ENCODE results near the gene CLSTN2. TPM values are rescaled to one million over a fixed set of nuclear protein-coding genes. Genes with fewer than 3 reads are reported as not detected.

The CLSTN2 gene
- polyA plus RNA-seq, 3 donors = not detected

GRCh38 chr3:140572334-140572733 lies 637.3 kb downstream of the CLSTN2 start:
- Histone ChIP-seq H2AFZ (ENCODE audit: insufficient read depth, low read depth, low read length, poor library complexity, severe bottlenecking) (no peak overlapping the region), H3K4me3 (replicated peaks in 1 of 3; ENCODE audit: low read depth in 2 of 3, low read length in 3 of 3) (no peak overlapping the region), H4K20me1 (ENCODE audit: insufficient read depth, low read length) (no peaks in the 10 kb centered on the region), H3K9me3 (replicated peaks in 1 of 2; ENCODE audit: control insufficient read depth in 1 of 2, insufficient read depth in 1 of 2, low read length in 2 of 2) (no peaks in the 10 kb centered on the region), H3K4me1 (ENCODE audit: control insufficient read depth in 1 of 2, insufficient read depth in 2 of 2, low read length in 2 of 2) (no peaks in the 10 kb centered on the region), H3K79me2 (ENCODE audit: insufficient read depth, low read length) (no peaks in the 10 kb centered on the region), H3K27ac (ENCODE audit: low read depth in 1 of 2, low read length in 2 of 2) (no peak overlapping the region), H3K9ac (ENCODE audit: insufficient read depth, low read length, poor library complexity, severe bottlenecking) (no peak overlapping the region), H3K27me3 (ENCODE audit: control insufficient read depth in 2 of 2, insufficient read depth in 2 of 2, low read length in 2 of 2) (no peaks in the 10 kb centered on the region), H3K4me2 (replicated peaks; ENCODE audit: extremely low read depth, low read length, poor library complexity, severe bottlenecking) (no peak overlapping the region), H3K36me3 (replicated peaks in 1 of 2; ENCODE audit: control insufficient read depth in 1 of 2, insufficient read depth in 2 of 2, low read length in 2 of 2) (no peaks in the 10 kb centered on the region)
- intact Hi-C loops (cut with micrococcal nuclease) = no loop called here
- H3K27me3 Mint-ChIP-seq (ENCODE audit: low read depth in 3 of 3) = peaks cover 0 to 4% (median 2%) of the 10 kb centered on the region in 3 donors
- H3K27ac Mint-ChIP-seq = no peak overlapping the region
- peaks cover 0 to 3% (median 0%) of the 10 kb centered on the region in 7 donors for H3K9me3 Mint-ChIP-seq
- H3K36me3 Mint-ChIP-seq = no peaks in the 10 kb centered on the region
- H3K4me3 Mint-ChIP-seq = no peak overlapping the region
- WGBS (ENCODE audit: insufficient coverage) = 100% methylated on average over 1 of the region's 1 CpG
- DNase-seq = no peak
- H3K4me1 Mint-ChIP-seq = no peaks in the 10 kb centered on the region
- TF ChIP-seq CTCF (IDR thresholded peaks at IDR 0.05) = no peak

DNA sequence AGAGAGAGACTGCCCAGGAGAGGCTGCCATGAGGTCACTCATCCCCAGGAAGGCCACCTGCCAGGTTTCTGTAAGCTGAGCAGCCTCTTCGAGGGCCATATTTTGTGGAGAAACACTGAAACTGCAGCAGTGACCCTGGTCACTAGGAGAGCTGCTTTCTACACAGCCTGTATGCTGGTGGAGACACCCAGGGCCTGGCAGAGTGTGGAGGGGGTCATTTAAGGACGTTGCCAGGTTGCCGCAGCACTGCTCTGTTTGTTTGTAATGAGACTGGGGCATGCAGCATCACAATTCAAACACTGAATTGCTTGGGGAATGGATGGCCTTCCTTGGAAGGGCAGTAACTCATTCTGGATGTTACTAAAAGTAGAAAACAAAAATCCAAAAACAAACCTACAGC lies 638.0 kb downstream of the CLSTN2 start:
- no peak for TF ChIP-seq CTCF (IDR thresholded peaks at IDR 0.05)
- Mint-ChIP-seq H3K4me1 (no peaks in the 10 kb centered on the region), H3K36me3 (no peaks in the 10 kb centered on the region), H3K27ac (no peak overlapping the region), H3K4me3 (no peak overlapping the region), H3K9me3 (peaks cover 0 to 3% (median 0%) of the 10 kb centered on the region in 7 donors), H3K27me3 (ENCODE audit: low read depth in 3 of 3) (peaks cover 0 to 5% (median 2%) of the 10 kb centered on the region in 3 donors)
- intact Hi-C loops (cut with micrococcal nuclease) = no loop called here
- H3K9ac ChIP-seq (ENCODE audit: insufficient read depth, low read length, poor library complexity, severe bottlenecking) = no peak overlapping the region
- no peaks in the 10 kb centered on the region for H3K9me3 ChIP-seq (replicated peaks in 1 of 2; ENCODE audit: control insufficient read depth in 1 of 2, insufficient read depth in 1 of 2, low read length in 2 of 2)
- H4K20me1 ChIP-seq (ENCODE audit: insufficient read depth, low read length) = no peaks in the 10 kb centered on the region
- no peaks in the 10 kb centered on the region for H3K79me2 ChIP-seq (ENCODE audit: insufficient read depth, low read length)
- H3K27me3 ChIP-seq (ENCODE audit: control insufficient read depth in 2 of 2, insufficient read depth in 2 of 2, low read length in 2 of 2) = no peaks in the 10 kb centered on the region
- 75% methylated on average over 3 of the region's 3 CpGs for WGBS (ENCODE audit: insufficient coverage)
- no peak overlapping the region for H3K4me3 ChIP-seq (replicated peaks in 1 of 3; ENCODE audit: low read depth in 2 of 3, low read length in 3 of 3)
- no peaks in the 10 kb centered on the region for H3K4me1 ChIP-seq (ENCODE audit: control insufficient read depth in 1 of 2, insufficient read depth in 2 of 2, low read length in 2 of 2)
- H3K4me2 ChIP-seq (replicated peaks; ENCODE audit: extremely low read depth, low read length, poor library complexity, severe bottlenecking) = no peak overlapping the region
- no peaks in the 10 kb centered on the region for H3K36me3 ChIP-seq (replicated peaks in 1 of 2; ENCODE audit: control insufficient read depth in 1 of 2, insufficient read depth in 2 of 2, low read length in 2 of 2)
- no peak overlapping the region for H2AFZ ChIP-seq (ENCODE audit: insufficient read depth, low read depth, low read length, poor library complexity, severe bottlenecking)
- H3K27ac ChIP-seq (ENCODE audit: low read depth in 1 of 2, low read length in 2 of 2) = no peak overlapping the region
- no peak for DNase-seq
